MM.1S (cell line): ENCODE data around the gene SMC3.

Experiments used
- DNase-seq: peaks from one replicate; pipeline ENCODE4 v3.0.0-alpha.2; 2015
- H2AFZ ChIP-seq: fragments of 300-600 bp; sonication (generic); 2 replicates; pipeline ENCODE4 v1.6.0; 2016; ENCODE audit warnings: antibody characterized with exemption, low read length
- H3F3A ChIP-seq: fragments of 300-600 bp; sonication (generic); 2 replicates; pipeline ENCODE4 v1.6.1; 2016; ENCODE audit warnings: mild to moderate bottlenecking, antibody characterized with exemption, low read length, moderate library complexity, mixed read lengths; ENCODE audit not compliant: insufficient read depth
- H3K27ac ChIP-seq: fragments of 300-600 bp; sonication (generic); 2 replicates; pipeline ENCODE4 v1.5.1; 2016; ENCODE audit warnings: mild to moderate bottlenecking, low read length
- H3K27me3 ChIP-seq: fragments of 300-600 bp; sonication (generic); replicated peaks from 2 replicates; pipeline ENCODE4 v1.6.0; 2016; ENCODE audit warnings: low read length; ENCODE audit not compliant: insufficient read depth
- H3K36me3 ChIP-seq: fragments of 300-600 bp; sonication (generic); replicated peaks from 2 replicates; pipeline ENCODE4 v1.6.1; 2016; ENCODE audit warnings: mild to moderate bottlenecking, low read length, mixed read lengths; ENCODE audit not compliant: insufficient read depth
- H3K4me1 ChIP-seq: fragments of 300-600 bp; sonication (generic); 2 replicates; pipeline ENCODE4 v1.6.1; 2016; ENCODE audit warnings: low read length, mixed read lengths
- H3K4me2 ChIP-seq: fragments of 300-600 bp; sonication (generic); 2 replicates; pipeline ENCODE4 v1.6.0; 2016; ENCODE audit warnings: low read depth, low read length
- H3K4me3 ChIP-seq: fragments of 300-600 bp; sonication (generic); 2 replicates; pipeline ENCODE4 v1.5.1; 2016; ENCODE audit warnings: low read length, mixed read lengths
- H3K79me2 ChIP-seq: fragments of 300-600 bp; sonication (generic); 2 replicates; pipeline ENCODE4 v1.6.1; 2016; ENCODE audit warnings: mixed run types, low read length, mixed read lengths
- H3K9ac ChIP-seq: fragments of 300-600 bp; sonication (generic); 2 replicates; pipeline ENCODE4 v1.6.1; 2016; ENCODE audit warnings: low read length, mixed read lengths
- H3K9me2 ChIP-seq: fragments of 300-600 bp; sonication (generic); replicated peaks from 2 replicates; pipeline ENCODE4 v1.6.1; 2016; ENCODE audit warnings: mild to moderate bottlenecking, low read length, mixed read lengths; ENCODE audit not compliant: insufficient read depth
- H3K9me3 ChIP-seq: fragments of 300-600 bp; sonication (generic); replicated peaks from 2 replicates; pipeline ENCODE4 v1.6.1; 2016; ENCODE audit warnings: mild to moderate bottlenecking, low read length, mixed read lengths; ENCODE audit not compliant: insufficient read depth
- H4K20me1 ChIP-seq: fragments of 300-600 bp; sonication (generic); 2 replicates; pipeline ENCODE4 v1.6.1; 2016; ENCODE audit warnings: mild to moderate bottlenecking, low read length, moderate library complexity, mixed read lengths; ENCODE audit not compliant: insufficient read depth
- EZH2 ChIP-seq: fragments of 300-600 bp; sonication (generic); optimal IDR thresholded peaks from 2 replicates; pipeline ENCODE3; 2017; ENCODE audit warnings: low read depth, mild to moderate bottlenecking, antibody characterized with exemption, low read length, mixed read lengths
- EZH2phosphoT487 ChIP-seq: fragments of 300-600 bp; sonication (generic); IDR thresholded peaks from 2 replicates; pipeline ENCODE4 v1.6.1; 2018; ENCODE audit warnings: antibody characterized with exemption, low read length
- TF ChIP-seq, protein P1 (sequence below): fragments of 300-600 bp; sonication (generic); IDR thresholded peaks from 2 replicates; pipeline ENCODE4 v1.5.1; 2016; ENCODE audit warnings: antibody characterized with exemption, low read length, mixed read lengths

The SMC3 gene

DNA sequence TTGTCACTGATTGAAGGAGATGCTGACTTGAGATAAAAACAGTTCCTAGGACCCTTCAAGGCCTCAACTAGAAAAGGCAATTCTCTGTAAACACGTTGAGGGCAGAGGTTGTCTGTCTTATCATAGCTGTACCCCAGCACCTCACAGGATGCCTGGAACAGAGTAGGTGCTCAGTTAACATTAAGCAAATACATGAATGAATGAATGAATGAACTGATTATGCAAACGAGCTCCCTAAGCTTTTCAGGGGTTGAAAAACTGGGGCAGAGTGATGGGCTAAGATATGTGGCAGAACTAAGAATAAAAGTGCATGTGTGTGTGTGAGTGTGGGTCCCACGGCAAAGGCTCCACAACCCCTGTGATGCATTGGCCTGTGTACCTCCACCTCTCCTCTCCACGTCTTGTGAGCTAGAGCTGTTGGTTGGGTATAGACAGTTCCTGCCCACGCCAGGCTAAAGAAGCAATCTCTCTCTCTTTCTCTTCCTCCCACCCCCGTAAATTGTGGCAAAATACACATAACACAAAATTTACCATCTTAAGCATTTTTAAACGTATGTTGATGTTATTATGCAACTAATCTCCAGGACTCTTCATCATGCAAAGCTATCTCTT lies 20.9 kb upstream of the SMC3 start:
- no peaks in the 10 kb centered on the region for H3K27me3 ChIP-seq
- peaks cover 4% of the 10 kb centered on the region; the same call in 1 of the 2 replicates for H3K4me1 ChIP-seq
- DNase-seq = no peak
- H4K20me1 ChIP-seq = no peaks in the 10 kb centered on the region
- H3K79me2 ChIP-seq = no peaks in the 10 kb centered on the region
- H3K4me3 ChIP-seq = no peak overlapping the region
- TF ChIP-seq, protein P1, sequence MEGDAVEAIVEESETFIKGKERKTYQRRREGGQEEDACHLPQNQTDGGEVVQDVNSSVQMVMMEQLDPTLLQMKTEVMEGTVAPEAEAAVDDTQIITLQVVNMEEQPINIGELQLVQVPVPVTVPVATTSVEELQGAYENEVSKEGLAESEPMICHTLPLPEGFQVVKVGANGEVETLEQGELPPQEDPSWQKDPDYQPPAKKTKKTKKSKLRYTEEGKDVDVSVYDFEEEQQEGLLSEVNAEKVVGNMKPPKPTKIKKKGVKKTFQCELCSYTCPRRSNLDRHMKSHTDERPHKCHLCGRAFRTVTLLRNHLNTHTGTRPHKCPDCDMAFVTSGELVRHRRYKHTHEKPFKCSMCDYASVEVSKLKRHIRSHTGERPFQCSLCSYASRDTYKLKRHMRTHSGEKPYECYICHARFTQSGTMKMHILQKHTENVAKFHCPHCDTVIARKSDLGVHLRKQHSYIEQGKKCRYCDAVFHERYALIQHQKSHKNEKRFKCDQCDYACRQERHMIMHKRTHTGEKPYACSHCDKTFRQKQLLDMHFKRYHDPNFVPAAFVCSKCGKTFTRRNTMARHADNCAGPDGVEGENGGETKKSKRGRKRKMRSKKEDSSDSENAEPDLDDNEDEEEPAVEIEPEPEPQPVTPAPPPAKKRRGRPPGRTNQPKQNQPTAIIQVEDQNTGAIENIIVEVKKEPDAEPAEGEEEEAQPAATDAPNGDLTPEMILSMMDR = no peak
- TF ChIP-seq EZH2 (no peak), EZH2phosphoT487 (no peak)
- H3K9ac ChIP-seq = no peak overlapping the region
- H3K36me3 ChIP-seq = no peaks in the 10 kb centered on the region
- no peak overlapping the region for H2AFZ ChIP-seq
- no peaks in the 10 kb centered on the region for H3K9me2 ChIP-seq
- H3K4me2 ChIP-seq = no peak overlapping the region
- H3F3A ChIP-seq = no peaks in the 10 kb centered on the region
- no peak overlapping the region for H3K27ac ChIP-seq
- H3K9me3 ChIP-seq = no peaks in the 10 kb centered on the region

- Histone ChIP-seq H3K9me2 (no peaks in the 10 kb centered on the region), H3K27me3 (no peaks in the 10 kb centered on the region), H3F3A (no peaks in the 10 kb centered on the region), H3K4me2 (no peak overlapping the region), H3K4me3 (no peak overlapping the region), H3K27ac (no peak overlapping the region), H3K4me1 (peaks cover 4% of the 10 kb centered on the region; the same call in 1 of the 2 replicates), H3K36me3 (no peaks in the 10 kb centered on the region), H2AFZ (no peak overlapping the region), H3K9me3 (no peaks in the 10 kb centered on the region), H3K79me2 (no peaks in the 10 kb centered on the region), H4K20me1 (no peaks in the 10 kb centered on the region), H3K9ac (no peak overlapping the region)
- peak; percentile 80 for DNase-seq
- TF ChIP-seq EZH2 (no peak), EZH2phosphoT487 (no peak)
- TF ChIP-seq, protein P1 = peak; percentile 75
These were observed 20.2 kb upstream of the SMC3 start for GRCh38 chr10:110547139-110547761.

- Histone ChIP-seq H3K9ac (no peak overlapping the region), H2AFZ (no peak overlapping the region), H3K36me3 (no peaks in the 10 kb centered on the region), H3K27me3 (no peaks in the 10 kb centered on the region), H4K20me1 (no peaks in the 10 kb centered on the region), H3K4me1 (peaks cover 4% of the 10 kb centered on the region; the same call in 1 of the 2 replicates), H3K9me3 (no peaks in the 10 kb centered on the region), H3F3A (no peaks in the 10 kb centered on the region), H3K79me2 (no peaks in the 10 kb centered on the region), H3K4me3 (no peak overlapping the region), H3K4me2 (no peak overlapping the region), H3K9me2 (no peaks in the 10 kb centered on the region), H3K27ac (no peak overlapping the region)
- DNase-seq = no peak
- TF ChIP-seq EZH2phosphoT487 = no peak
- TF ChIP-seq, protein P1 = no peak
- no peak for TF ChIP-seq EZH2
These were observed 19.5 kb upstream of the SMC3 start for GRCh38 chr10:110548002-110548401.
